ENCODE results near the gene COX7A1.
"Not testable (repeated sequence)": the region's sequence is repeated elsewhere in the genome, so short reads cannot be mapped to it uniquely, and the experiment has no call there.

COX7A1 gene

DNA sequence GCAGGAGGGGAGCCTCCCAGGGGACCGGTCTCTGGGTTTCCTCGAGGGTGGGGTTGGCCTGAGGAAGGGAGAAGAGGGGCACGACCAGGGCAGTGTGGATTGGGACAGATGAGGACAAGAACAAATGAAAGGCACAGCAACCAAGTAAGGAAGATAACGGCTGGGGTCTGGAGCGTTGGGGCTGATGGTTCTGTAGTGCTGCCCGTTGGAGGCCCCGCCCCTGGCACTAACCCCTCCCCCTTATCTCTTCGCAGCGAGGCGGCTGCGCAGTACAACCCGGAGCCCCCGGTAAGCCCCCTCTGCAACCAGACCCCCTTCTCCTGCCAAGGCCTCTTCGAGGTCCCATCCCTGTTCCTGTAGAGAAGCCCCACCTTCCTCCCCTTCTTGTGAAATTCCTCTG, 10.2 kb downstream of the COX7A1 start:
- in situ Hi-C loops (cut with MboI; ENCODE audit: low sequenced_read_pairs): no loop called here

DNA sequence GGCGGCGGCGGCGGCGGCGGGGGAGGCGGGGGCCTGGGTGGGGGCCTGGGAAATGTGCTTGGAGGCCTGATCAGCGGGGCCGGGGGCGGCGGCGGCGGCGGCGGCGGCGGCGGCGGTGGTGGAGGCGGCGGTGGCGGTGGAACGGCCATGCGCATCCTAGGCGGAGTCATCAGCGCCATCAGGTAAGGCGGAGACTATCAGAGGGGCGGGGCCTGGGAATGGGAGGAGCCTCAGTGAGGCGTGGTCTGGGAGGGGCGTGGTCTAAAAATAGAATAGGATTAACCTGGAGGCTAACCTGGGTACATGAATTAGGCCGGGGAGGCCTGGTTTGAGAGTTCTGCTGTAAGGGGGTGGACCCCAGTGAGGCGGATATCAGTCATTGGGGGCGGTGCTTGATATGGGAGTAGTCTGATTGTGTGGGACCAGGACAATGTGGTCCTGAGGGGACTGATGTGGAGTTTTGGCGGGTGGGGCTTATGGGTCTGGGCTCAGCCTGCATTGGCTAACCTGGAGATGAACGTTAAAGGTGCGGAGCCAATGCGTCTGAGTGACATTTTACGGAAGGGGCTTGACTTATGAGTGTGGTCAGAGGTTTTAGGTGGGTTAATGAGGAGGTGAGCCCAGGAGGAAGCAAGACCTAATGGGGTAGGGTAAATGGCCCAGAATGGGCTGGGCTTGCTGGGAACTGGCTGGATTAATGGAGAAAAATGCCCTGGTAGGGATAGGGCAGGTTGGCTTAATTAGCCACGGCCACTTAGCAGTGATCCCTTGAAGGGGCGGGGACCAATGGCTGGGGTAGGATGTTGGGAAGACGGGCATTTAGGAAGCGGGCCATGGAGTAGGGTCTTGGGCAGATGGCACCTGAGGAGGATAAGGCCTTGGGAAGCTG, 11.0 kb downstream of the COX7A1 start:
- in situ Hi-C loops (cut with MboI; ENCODE audit: low sequenced_read_pairs): no loop called here

DNA sequence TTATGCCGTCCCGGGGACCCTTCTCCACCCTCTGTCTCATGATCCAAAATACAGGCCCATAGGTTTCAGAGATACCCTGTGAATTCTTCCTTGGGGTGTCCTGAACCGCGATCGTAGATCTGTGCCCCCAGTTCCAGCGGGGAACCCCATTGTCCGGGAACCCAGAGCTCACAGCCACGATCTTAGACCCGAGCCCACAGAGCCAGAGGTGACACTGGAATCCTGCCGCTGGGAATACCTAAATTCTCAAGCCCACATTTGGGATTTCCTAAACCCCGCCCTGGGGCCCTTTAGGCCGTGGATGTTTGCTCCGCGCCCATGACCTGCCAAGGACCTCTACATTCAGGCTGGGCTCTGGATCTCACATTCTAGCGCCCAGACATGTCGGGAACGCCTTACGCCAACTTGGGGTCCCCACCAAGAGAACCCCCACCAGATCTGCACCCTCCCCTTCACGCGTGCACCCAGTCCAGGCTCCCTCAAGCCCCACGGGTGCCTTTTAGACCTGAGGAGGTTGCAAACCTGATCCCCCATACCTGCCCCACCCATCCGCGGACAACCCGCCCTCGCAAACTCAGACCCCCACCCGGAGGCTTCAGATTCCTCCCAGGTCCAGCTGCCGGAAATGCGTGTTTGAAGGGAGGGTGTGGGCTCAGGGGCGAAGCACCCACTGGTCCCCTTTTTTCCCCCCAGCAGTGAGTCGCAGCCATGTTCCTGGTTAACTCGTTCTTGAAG, 11.8 kb downstream of the COX7A1 start:
- in situ Hi-C loops (cut with MboI; ENCODE audit: low sequenced_read_pairs): no loop called here

DNA sequence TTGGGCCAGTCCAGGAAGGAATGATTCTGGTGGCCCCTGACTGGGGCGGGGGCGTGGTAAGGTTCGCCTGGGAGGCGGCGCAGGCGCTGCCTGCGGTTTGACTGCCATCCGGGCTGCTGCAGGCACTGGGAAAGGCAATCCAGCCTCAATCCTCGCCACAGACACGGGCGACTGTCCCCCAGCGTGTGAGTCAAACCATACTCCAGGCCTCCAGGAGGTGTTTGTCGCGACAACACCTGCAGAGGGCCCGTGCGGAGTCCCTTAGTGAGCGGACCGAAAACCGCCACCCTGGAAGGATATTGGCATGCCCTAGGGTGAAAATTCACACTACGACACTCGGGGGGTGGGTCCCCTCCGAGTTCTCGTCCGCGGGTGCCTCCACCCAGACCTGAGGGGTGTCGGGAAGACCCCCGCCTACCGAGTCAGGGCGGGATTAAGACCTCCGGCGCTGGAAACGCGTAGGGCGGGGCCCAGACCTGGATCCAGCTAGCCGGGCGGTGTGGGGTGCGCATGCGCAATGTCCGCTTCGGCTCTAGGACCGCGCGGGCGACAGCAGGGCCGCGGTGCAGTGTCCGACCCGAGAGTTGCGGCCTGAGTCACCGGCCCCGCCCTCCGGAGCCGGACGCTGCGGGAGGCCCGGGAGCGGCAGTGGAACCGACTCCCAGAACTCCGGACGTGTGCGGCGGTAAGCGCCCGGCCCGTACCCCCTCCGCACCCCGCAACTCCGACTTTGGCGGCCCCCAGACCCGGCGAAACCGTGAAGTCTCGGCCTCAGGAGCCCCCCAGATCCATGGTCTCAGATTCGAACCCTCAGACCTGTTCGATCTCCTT, 12.6 kb downstream of the COX7A1 start, which contains the start of gene CAPNS1:
TSS of gene CAPNS1 (plus strand) at position 594 of the 831 bp plus-strand sequence. CDS start 946 bp downstream, outside the sequence.
- in situ Hi-C loops (cut with MboI; ENCODE audit: low sequenced_read_pairs): no loop called here

DNA sequence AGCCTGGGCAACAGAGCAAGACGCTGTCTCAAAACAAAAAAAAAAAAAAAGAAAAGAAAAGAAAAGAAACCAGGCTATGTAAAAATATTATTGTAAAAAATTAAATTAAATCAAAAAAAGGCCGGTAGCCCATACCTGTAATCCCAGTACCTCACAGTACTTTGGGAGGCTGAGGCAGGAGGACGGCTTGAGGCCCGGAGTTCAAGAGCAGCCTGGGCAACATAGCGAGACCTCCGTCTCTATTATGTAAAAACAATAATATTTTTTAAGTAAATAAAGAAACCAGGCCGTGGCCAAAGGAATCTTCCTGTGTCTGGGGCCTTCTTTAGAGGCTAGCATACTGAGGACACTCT, 13.2 kb downstream of the COX7A1 start:
- in situ Hi-C loops (cut with MboI; ENCODE audit: low sequenced_read_pairs): no loop called here

DNA sequence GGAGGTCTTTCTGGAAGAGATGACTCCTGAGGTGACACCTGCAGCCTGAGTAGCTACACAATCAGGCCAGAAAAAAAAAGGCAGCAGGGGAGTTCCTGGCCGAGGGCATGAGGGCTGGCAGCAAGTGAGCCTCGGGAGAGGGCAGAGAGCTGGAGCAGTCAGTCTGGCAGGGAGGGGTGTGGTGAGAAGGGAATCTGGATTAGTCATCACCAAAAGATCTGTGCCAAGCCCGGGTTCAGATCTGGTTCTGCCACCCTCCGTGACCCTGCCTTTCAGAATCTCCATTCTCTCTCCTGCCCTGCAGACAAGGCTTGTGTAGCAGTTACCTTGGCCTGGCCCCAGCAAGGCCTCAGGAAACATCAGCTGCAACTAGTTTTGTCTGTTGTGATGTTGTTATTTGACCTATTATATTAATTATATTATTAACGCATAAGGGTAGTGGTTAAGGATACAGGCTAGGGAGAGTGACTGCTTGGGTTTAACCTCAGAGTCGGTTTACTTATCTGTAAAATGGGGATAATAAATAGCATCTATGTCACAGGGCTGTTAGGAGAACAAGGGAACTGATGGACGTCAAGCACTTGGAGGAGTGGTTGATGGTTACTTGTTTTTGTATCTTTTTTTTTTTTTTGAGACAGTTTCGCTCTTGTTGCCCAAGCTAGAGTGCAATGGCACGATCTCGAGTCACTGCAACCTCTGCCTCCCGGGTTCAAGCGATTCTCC, 15.1 kb downstream of the COX7A1 start:
- in situ Hi-C loops (cut with MboI; ENCODE audit: low sequenced_read_pairs): no loop called here

DNA sequence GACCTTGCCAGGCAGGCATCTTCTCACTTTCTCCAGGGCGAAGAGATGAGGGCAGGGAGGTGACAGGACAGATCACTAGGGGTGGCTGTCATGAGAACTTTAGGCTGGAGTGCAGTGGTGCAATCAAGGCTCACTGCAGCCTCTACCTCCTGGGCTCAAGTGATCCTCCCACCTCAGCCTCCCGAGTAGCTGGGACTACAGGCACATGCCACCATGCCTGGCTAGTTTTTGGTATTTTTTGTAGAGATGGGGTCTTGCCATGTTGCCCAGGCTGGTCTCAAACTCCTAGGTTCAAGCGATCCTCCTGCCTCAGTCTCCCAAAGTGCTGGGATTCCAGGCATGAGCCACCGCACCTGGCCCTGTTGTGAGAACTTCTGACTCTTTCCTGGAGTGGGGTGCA, 17.4 kb downstream of the COX7A1 start:
- in situ Hi-C loops (cut with MboI; ENCODE audit: low sequenced_read_pairs): not testable (repeated sequence)

DNA sequence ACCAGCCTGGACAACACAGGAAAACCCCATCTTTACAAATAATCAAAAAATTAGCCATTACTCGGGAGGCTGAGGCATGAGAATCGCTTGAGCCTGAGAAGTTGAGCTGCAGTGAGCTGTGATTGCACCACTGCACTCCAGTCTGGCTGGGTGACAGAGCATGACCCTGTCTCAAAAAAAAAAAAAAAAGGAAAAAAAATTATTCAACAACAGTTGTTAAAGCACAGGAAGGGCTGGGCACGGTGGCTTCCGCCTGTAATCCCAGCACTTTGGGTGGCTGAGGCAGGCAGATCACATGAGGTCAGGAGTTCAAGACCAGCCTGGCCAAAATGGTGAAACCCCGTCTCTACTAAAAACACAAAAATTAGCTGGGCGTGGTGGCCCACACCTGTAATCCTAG, 21.0 kb downstream of the COX7A1 start:
- in situ Hi-C loops (cut with MboI; ENCODE audit: low sequenced_read_pairs): not testable (repeated sequence)

DNA sequence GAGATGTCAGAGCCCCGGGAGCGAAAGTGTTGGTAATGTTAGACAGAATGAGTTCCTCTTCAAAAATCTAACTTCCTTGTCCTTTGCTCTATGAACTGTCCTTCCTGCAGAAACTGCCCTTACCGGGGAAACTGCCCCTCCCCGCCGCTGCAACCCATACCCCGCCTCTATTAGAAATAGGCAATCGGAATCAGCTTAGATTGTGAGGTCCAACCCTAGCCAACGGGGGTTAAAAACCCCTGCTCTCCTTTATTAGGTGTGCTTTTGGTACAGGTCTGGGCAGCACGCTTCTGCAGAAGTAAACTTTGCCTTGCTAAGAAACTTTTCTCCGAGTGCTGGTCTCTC, 23.9 kb downstream of the COX7A1 start:
- in situ Hi-C loops (cut with MboI; ENCODE audit: low sequenced_read_pairs): no loop called here

DNA sequence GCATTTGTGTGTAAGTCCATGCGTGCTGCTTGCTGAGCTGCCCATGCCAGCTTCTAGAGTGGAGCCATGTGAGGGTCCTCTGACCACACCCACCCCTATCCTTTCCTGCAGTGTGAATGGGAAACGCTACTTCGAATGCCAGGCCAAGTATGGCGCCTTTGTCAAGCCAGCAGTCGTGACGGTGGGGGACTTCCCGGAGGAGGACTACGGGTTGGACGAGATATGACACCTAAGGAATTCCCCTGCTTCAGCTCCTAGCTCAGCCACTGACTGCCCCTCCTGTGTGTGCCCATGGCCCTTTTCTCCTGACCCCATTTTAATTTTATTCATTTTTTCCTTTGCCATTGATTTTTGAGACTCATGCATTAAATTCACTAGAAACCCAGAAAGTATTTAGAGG, 26.7 kb downstream of the COX7A1 start:
- in situ Hi-C loops (cut with MboI; ENCODE audit: low sequenced_read_pairs): no loop called here

DNA sequence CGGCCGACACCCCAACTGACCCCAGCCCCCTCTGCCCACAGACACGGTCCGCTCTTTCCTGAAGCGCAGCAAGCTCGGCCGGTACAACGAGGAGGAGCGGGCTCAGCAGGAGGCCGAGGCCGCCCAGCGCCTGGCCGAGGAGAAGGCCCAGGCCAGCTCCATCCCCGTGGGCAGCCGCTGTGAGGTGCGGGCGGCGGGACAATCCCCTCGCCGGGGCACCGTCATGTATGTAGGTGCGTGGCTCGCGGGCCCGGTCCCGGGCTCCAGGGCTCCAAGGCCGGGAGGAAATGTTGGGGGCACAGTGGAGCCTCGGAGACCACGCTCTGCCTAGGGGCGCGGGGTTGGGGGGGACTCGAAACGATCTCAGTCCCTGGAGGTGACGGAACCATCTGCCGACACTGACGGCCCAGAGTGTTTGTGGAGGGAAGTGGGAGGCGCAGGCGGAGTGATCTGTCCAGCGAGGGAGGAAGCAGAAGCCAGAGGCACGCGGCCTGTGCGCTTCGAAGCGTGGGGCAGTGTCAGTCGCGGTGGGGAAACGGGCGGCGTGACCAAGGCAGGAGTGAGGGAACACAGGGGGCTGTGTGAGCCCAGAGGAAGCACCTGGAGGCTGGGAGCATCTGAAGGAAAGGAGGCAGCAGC, 30.6 kb downstream of the COX7A1 start:
- in situ Hi-C loops (cut with MboI; ENCODE audit: low sequenced_read_pairs): no loop called here

DNA sequence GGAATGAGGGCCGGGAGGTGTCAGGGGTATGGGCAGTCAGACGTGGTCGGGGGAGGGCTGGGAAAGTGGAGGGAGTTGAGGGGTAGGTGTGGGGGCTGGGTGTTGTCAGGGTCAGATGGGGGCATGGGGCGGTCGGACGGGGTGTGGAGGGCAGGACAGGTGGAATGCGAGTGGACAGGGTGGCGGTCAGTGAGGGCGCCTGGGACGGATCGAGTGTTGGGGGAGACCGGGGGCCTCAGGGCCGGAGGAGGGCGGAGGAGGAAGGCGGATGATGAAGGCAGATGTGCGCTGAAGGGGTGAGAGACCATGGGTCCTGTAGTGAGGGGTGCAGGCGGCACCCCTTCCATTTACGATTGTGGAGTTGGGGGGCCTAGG, 31.3 kb downstream of the COX7A1 start:
- in situ Hi-C loops (cut with MboI; ENCODE audit: low sequenced_read_pairs): no loop called here

DNA sequence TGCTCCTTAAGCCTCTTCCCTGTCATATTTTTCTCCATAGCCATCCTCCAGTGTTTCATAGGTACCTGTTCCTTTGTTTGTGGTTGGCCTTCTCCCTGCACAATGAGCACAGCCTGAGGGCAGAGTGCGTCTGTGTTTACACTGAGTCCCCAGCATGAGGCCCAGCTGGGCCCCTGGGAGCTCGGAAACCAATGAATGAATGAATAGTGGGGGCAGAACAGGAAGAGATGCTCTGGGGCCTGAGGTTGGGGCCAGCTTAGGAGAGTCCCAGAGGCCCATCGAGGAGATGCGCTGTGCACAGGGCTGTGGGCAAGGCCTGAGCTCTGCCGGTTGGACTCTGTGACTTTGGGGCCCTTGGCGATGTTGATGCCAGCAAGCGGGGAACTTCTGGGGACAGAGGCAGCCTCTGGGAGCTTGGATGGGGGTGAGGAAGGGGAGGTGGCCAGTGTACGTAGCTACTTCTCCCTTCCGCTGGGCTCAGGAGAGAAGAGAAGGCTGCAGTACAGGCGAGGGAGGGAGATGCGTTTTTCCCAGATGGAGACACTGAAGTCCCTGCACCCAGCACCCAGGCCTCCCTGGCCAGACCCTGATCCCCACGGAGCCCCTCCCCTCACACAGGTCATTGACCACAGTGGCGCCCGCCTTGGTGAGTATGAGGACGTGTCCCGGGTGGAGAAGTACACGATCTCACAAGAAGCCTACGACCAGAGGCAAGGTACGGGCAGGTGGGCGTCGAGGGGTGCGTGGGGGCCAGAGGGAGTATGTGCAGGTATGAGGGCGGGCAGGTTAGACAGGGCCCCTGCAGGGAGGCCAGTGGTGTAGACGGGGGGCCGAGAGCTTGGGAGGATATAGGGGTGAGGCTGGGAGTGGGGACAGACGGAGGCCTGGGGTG, 31.9 kb downstream of the COX7A1 start:
- in situ Hi-C loops (cut with MboI; ENCODE audit: low sequenced_read_pairs): no loop called here

DNA sequence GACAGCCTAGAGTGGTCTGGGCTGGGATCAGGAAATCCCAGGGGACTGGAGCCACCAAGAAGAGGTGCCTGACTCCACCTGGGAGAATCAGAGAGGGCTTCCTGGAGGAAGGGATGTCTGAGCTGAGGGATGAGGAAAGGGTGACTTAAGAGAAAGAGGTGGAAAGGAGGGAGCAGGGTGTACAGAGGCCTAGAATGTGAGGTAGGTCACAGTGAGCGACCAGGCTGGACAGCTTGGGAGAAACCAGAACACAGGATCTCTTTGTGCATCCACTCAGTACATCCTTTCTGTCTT, 36.0 kb downstream of the COX7A1 start:
- in situ Hi-C loops (cut with MboI; ENCODE audit: low sequenced_read_pairs): no loop called here

DNA sequence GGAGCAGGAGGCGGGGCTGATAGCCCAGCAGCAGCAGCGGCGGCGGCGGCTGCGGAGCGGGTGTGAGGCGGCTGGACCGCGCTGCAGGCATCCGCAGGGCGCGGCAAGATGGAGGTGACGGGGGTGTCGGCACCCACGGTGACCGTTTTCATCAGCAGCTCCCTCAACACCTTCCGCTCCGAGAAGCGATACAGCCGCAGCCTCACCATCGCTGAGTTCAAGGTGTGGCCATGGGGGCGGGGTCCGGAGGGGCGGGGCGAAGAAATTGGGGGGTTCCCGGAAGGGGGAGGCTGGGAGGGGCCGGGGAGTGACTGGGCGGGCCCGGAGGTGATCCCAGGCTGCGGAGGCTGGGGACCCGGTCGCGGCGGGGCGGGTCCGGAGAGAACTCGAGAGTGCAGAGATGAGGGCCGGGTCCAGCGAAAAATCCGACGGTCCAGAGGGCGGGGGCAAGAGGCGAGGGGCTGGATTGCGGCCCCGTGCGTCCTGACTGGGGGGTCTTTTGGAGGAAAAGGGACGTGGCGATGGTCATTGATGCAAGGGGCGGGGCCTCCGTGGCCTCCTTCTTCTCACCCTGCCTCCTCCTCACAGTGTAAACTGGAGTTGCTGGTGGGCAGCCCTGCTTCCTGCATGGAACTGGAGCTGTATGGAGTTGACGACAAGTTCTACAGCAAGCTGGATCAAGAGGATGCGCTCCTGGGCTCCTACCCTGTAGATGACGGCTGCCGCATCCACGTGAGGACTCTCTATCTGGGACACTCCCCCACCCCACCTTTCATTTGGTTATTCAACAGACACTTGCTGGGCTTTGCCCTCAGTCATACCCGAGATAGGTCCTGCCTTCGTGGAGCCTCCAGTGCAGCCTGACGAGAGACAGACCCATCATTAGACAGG, 36.5 kb downstream of the COX7A1 start, which contains the start of gene TBCB:
TSS of gene TBCB (plus strand) at position 16 of the 891 bp plus-strand sequence. CDS start at position 109, 93 bp downstream.
- in situ Hi-C loops (cut with MboI; ENCODE audit: low sequenced_read_pairs): no loop called here

DNA sequence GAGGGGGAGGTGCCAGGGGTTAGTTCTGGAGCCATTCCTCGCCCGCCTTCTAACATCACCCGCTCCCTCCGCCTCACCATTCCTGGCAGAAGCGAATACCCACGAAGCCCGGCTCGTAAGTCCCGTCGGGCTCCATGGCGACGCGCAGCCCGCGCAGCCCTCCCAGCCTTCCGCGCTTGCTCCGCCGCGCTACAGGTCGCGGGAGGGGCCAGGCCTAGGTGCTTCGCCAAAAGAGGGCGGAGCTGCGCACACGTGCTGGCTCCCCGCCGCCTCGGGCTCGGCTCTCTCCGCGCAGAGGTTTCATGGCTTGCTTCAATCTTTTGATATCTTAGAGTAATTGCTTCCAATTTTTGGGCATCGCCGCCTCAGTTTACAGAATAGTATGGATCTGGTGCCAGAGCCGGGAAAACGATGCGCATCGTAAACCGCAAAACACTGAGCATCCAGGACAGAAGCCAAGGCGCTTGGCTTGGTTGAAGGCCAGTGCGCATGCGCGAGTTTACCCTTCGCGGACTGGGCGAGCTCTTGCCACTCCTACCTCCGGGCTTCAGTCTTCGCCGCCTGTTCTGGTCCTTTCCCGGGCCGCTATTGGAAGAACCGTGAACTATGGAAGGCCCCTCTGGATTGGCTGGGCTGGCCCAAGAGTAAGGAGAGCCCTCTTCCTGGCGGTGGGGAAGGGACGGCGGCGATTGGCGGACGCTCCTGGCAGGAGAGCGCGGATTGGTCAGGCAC, 37.4 kb downstream of the COX7A1 start, which contains the start of gene POLR2I:
TSS of gene POLR2I (minus strand) at position 155 of the 732 bp plus-strand sequence. CDS start at position 136, 19 bp downstream.
- in situ Hi-C loops (cut with MboI; ENCODE audit: low sequenced_read_pairs): no loop called here

DNA sequence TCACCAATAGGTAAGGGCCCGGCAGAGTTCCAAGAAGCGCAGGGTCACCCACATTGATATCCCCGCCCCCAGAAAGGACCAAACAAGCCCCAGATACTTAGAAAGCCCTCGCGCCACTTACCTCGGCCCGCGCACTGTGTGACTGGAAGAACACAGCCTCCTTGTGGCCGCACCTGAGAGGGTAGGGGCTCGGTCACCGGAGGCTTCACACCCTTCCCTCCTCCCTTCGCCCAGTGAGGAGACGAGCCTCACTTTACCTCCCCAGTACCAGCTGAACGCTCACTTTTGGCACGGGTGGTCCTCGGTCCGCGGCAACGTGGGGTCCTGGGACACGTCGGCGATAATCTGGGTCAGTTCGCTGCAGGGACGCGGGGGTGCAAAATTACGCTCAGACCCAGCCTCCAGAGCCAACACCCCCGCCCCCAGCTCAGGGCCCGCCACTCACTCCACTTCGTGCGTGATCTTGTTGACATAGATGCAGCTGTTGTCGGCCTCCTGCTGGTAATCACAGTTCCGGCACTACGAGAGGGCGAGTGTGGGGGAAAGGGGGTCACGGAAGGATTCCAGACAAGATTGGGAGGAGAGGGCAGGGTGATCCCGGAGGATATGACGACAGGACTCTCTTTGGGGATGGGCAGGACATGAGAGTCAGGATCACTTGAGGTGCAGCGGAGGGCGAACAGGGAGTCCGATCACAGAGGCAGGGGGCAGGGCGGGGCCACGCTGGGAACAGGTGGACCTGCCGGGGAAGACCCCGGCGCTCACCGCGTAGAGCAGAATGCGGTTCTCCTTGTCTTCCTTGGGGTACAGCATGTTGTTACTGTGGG, 38.1 kb downstream of the COX7A1 start:
- in situ Hi-C loops (cut with MboI; ENCODE audit: low sequenced_read_pairs): no loop called here
